K562 (cell line): ENCODE measurements around the gene SLC27A4. TPM values are rescaled to one million over a fixed set of nuclear protein-coding genes. Genes with fewer than 3 reads are reported as not detected.

Experiments used
- ARID4B ChIP-seq: sonication (generic); formaldehyde crosslinking; IDR thresholded peaks from 2 replicates; pipeline ENCODE4 v1.8.0; 2022; ENCODE audit warnings: mild to moderate bottlenecking, missing genetic modification reagents
- ELF1 ChIP-seq: fragments of 200-800 bp; sonication (Bioruptor generic); IDR thresholded peaks from 2 replicates; pipeline ENCODE4 v1.6.1; 2016; ENCODE audit warnings: missing genetic modification characterization, missing compliant biosample characterization
- FOXK1 ChIP-seq: sonication (generic); formaldehyde crosslinking; IDR thresholded peaks from 2 replicates; pipeline ENCODE4 v1.8.0; 2022; ENCODE audit warnings: missing genetic modification reagents, mild to moderate bottlenecking, borderline replicate concordance
- HDAC2 ChIP-seq: fragments of 450-650 bp; IDR thresholded peaks from 2 replicates; pipeline ENCODE4 v1.6.1; 2016; ENCODE audit warnings: mild to moderate bottlenecking
- ILK ChIP-seq: fragments of 450-650 bp; IDR thresholded peaks from 2 replicates; pipeline ENCODE4 v1.6.1; 2016; ENCODE audit warnings: missing genetic modification characterization, low read depth, mild to moderate bottlenecking, missing compliant biosample characterization, moderate library complexity, borderline replicate concordance
- JUN ChIP-seq, 2 experiments: sonication (generic) in 1 of 2; formaldehyde crosslinking in 1 of 2; IDR thresholded peaks; 2 replicates each; pipeline versions ENCODE4 v1.6.1 to v1.8.0; 2012 to 2022; ENCODE audit warnings: borderline replicate concordance in 2 of 2, mild to moderate bottlenecking in 2 of 2, improper control_type of control experiment in 1 of 2, low read depth in 1 of 2, low read length in 1 of 2, missing genetic modification reagents in 1 of 2
- KHSRP ChIP-seq: fragments of 450-650 bp; IDR thresholded peaks from 2 replicates; pipeline ENCODE4 v1.6.1; 2017
- KLF6 ChIP-seq: fragments of 250-450 bp; sonication (Bioruptor Pico); IDR thresholded peaks from 2 replicates; pipeline ENCODE4 v1.4.0; 2020; ENCODE audit warnings: mild to moderate bottlenecking, moderate library complexity, borderline replicate concordance
- PRPF4 ChIP-seq: fragments of 200-400 bp; formaldehyde crosslinking; IDR thresholded peaks from one replicate; pipeline ENCODE4 v1.6.1; 2017; ENCODE audit warnings: low read length, low read depth, mild to moderate bottlenecking; ENCODE audit not compliant: insufficient read depth, poor library complexity, severe bottlenecking
- SAP30 ChIP-seq: fragments of 200-600 bp; sonication (generic); IDR thresholded peaks from 2 replicates; pipeline ENCODE4 v1.6.1; 2012; ENCODE audit warnings: borderline replicate concordance, low read depth, mild to moderate bottlenecking, moderate library complexity, low read length, control low read depth, inconsistent platforms; ENCODE audit not compliant: insufficient read depth, poor library complexity, severe bottlenecking
- XRCC5 ChIP-seq: fragments of 200-400 bp; formaldehyde crosslinking; IDR thresholded peaks from 2 replicates; pipeline ENCODE4 v1.6.1; 2017; ENCODE audit warnings: low read depth, mild to moderate bottlenecking, low read length
- ZNF431 ChIP-seq: sonication (generic); formaldehyde crosslinking; IDR thresholded peaks from 2 replicates; pipeline ENCODE4 v1.8.0; 2022; ENCODE audit warnings: mild to moderate bottlenecking, missing genetic modification reagents
- polyA plus RNA-seq, 8 experiments: library from polyadenylated mRNA; depleted of rRNA in 4 of 8; stranded (reverse) in 5 of 8; unstranded in 3 of 8; fragments of >200 nt; fragmentation: Nextera tagmentation in 2 of 8; fragmentation: Illumina TruSeq in 1 of 8; extraction: Ambion mirVana in 2 of 8; extraction: Trizol in 1 of 8; gene quantifications; 2 replicates each; pipeline versions ENCODE4 v1.2.1 to v1.2.3, GENCODE V29; 2011 to 2014; ENCODE audit warnings: inconsistent platforms in 1 of 8, missing spikeins in 1 of 8
- total RNA-seq, 7 experiments: library from RNA; depleted of rRNA in 6 of 7; stranded (reverse); fragments of >200 nt in 6 of 7; fragmentation: Illumina TruSeq in 2 of 7; extraction: Trizol in 2 of 7; gene quantifications; 2 replicates each; pipeline versions ENCODE4 v1.2.1 to v1.2.3, GENCODE V29; 2011 to 2021; ENCODE audit warnings: low replicate concordance in 1 of 7
- TF ChIP-seq, protein P1 (sequence below), 2 experiments: IDR thresholded peaks; 2 replicates each; pipeline ENCODE4 v1.6.1; 2012; ENCODE audit warnings: improper control_type of control experiment in 2 of 2, low read depth in 2 of 2, low read length in 2 of 2, borderline replicate concordance in 1 of 2
- TF ChIP-seq, protein P2 (sequence below): fragments of 450-650 bp; formaldehyde crosslinking; IDR thresholded peaks from 2 replicates; pipeline ENCODE4 v1.4.0; 2022; ENCODE audit warnings: missing genetic modification characterization
- TF ChIP-seq, protein P3 (sequence below): sonication (generic); IDR thresholded peaks from 2 replicates; pipeline ENCODE4 v1.6.1; 2016

Gene SLC27A4
- total and polyA plus RNA-seq, 9 of the 15 experiments (the other 6 are each of a cell fraction or from before 2014, with no cell fraction given): 0.25 to 35.7 (median 14.0) TPM

DNA sequence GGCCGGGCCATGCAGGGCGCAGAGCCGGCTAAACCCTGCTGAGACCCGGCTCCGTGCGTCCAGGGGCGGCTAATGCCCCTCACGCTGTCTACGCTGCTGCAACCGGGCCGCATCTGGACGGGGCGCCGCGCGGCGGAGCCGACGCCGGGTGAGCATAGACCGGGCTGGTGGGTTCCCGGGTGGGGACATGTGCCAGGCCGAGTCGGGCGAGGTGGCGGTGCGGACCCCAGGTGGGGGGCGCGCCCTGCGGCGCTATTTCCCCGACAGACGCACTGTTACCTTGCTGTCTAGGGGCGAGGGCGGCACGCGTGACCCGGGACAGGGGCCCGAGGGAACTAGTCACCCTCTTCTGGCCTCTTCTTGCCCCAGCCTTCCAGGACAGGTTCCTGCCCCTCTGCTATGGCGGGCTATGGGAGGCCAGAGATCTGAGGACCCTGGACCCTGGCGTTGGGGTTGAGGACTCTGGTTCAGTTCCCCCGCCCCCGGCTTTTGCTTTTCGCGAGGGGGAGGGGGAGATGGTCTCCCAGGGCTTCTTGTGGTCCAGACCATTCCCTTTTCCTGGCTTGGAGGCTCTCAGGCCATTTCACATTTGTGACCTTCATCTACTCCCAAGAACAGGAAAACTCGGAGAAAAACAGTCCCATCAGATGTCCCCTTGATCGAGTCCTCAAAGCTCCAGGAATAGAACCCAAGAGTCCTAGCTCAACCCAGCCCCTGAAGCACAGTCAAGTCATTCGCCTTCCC lies 536 bp downstream of the SLC27A4 start (continued):
- TF ChIP-seq, protein P1, sequence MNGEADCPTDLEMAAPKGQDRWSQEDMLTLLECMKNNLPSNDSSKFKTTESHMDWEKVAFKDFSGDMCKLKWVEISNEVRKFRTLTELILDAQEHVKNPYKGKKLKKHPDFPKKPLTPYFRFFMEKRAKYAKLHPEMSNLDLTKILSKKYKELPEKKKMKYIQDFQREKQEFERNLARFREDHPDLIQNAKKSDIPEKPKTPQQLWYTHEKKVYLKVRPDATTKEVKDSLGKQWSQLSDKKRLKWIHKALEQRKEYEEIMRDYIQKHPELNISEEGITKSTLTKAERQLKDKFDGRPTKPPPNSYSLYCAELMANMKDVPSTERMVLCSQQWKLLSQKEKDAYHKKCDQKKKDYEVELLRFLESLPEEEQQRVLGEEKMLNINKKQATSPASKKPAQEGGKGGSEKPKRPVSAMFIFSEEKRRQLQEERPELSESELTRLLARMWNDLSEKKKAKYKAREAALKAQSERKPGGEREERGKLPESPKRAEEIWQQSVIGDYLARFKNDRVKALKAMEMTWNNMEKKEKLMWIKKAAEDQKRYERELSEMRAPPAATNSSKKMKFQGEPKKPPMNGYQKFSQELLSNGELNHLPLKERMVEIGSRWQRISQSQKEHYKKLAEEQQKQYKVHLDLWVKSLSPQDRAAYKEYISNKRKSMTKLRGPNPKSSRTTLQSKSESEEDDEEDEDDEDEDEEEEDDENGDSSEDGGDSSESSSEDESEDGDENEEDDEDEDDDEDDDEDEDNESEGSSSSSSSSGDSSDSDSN (IDR thresholded peaks at IDR 0.05; ENCODE audit: borderline replicate concordance in 1 of 2, low read depth in 2 of 2, low read length in 2 of 2): peak in 1 of 2 experiments; percentile 2; a peak in 1 of 4 replicates
- TF ChIP-seq, protein P2, sequence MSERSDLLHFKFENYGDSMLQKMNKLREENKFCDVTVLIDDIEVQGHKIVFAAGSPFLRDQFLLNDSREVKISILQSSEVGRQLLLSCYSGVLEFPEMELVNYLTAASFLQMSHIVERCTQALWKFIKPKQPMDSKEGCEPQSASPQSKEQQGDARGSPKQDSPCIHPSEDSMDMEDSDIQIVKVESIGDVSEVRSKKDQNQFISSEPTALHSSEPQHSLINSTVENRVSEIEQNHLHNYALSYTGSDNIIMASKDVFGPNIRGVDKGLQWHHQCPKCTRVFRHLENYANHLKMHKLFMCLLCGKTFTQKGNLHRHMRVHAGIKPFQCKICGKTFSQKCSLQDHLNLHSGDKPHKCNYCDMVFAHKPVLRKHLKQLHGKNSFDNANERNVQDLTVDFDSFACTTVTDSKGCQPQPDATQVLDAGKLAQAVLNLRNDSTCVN (CRISPR knock-in tag): no peak
- TF ChIP-seq ARID4B (CRISPR knock-in tag) (no peak), PRPF4 (peak; percentile 7), HDAC2 (peak; percentile 17; the same call in 1 of the 2 replicates), SAP30 (peak; percentile 31), KHSRP (no peak), XRCC5 (no peak), ZNF431 (CRISPR knock-in tag) (no peak), ILK (tag) (no peak), FOXK1 (CRISPR knock-in tag) (no peak), KLF6 (CRISPR knock-in tag) (no peak), ELF1 (no peak), JUN (IDR thresholded peaks at IDR 0.05; ENCODE audit: borderline replicate concordance, low read depth, low read length) (no peak), JUN (CRISPR knock-in tag; IDR thresholded peaks at IDR 0.05; ENCODE audit: borderline replicate concordance) (0 out of 2 replicates have a peak, but pooled peaks have one; percentile 40)
- TF ChIP-seq, protein P3, sequence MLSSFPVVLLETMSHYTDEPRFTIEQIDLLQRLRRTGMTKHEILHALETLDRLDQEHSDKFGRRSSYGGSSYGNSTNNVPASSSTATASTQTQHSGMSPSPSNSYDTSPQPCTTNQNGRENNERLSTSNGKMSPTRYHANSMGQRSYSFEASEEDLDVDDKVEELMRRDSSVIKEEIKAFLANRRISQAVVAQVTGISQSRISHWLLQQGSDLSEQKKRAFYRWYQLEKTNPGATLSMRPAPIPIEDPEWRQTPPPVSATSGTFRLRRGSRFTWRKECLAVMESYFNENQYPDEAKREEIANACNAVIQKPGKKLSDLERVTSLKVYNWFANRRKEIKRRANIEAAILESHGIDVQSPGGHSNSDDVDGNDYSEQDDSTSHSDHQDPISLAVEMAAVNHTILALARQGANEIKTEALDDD: no peak
